Subcutaneous abdominal adipose tissue (tissue), 5 donors: ENCODE data around the gene MED27.

Source experiments
- H3K27ac ChIP-seq: one replicate; pipeline ENCODE4 v1.7.0; 2013; ENCODE audit warnings: low read depth, mild to moderate bottlenecking, inconsistent platforms, low read length, moderate library complexity
- H3K27me3 ChIP-seq, 5 donors: one replicate each; pipeline ENCODE4 v1.7.0; 2013; ENCODE audit warnings: low read length in 5 of 5, inconsistent platforms in 1 of 5; ENCODE audit not compliant: control insufficient read depth in 5 of 5, insufficient read depth in 4 of 5
- H3K36me3 ChIP-seq, 5 donors: one replicate each; pipeline ENCODE4 v1.7.0; 2013; ENCODE audit warnings: low read length in 5 of 5; ENCODE audit not compliant: control insufficient read depth in 5 of 5, insufficient read depth in 5 of 5
- H3K4me1 ChIP-seq, 5 donors: one replicate each; pipeline ENCODE4 v1.7.0; 2013; ENCODE audit warnings: low read length in 5 of 5, mild to moderate bottlenecking in 3 of 5, moderate library complexity in 1 of 5; ENCODE audit not compliant: control insufficient read depth in 5 of 5, insufficient read depth in 5 of 5
- H3K4me3 ChIP-seq, 5 donors: one replicate each; pipeline ENCODE4 v1.7.0; 2013; ENCODE audit warnings: low read length in 5 of 5, low read depth in 1 of 5
- H3K9ac ChIP-seq, 5 donors: one replicate each; pipeline ENCODE4 v1.7.0; 2013; ENCODE audit warnings: low read length in 5 of 5, mild to moderate bottlenecking in 4 of 5, moderate library complexity in 3 of 5
- H3K9me3 ChIP-seq, 5 donors: one replicate each; pipeline ENCODE4 v1.7.0; 2013; ENCODE audit warnings: low read length in 5 of 5; ENCODE audit not compliant: control insufficient read depth in 5 of 5
- donor health status: healthy.
- donor health status: healthy.
- donor health status: healthy.
- donor health status: healthy.
- donor health status: healthy.

The MED27 gene

DNA sequence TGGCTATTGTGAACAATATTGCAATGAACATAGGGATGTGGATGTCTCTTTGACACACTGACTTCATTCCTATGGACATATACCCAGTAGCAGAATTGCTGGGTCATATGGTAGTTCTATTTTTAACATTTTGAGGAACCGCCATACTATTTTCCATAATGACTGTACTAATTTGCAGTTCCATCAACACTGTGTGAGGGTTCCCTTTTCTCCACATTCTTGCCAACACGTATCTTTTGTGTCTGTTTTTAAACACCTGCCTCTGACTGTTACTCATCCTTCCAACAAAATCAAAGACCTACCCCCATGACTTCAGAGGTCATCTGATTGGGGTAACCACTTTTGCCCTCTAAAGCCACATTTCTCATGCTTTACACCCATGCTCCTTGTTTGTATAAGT lies 133.5 kb downstream of the MED27 start:
- peaks cover 0 to under 1% (median 0%) of the 10 kb centered on the region in 5 donors for H3K4me1 ChIP-seq
- no peaks in the 10 kb centered on the region for H3K27me3 ChIP-seq
- H3K36me3 ChIP-seq, result peaks cover 0 to 4% (median 0%) of the 10 kb centered on the region in 5 donors
- H3K9me3 ChIP-seq, result no peaks in the 10 kb centered on the region
- no peak overlapping the region for H3K4me3 ChIP-seq
- H3K9ac ChIP-seq, result no peak overlapping the region
- no peak overlapping the region for H3K27ac ChIP-seq

DNA sequence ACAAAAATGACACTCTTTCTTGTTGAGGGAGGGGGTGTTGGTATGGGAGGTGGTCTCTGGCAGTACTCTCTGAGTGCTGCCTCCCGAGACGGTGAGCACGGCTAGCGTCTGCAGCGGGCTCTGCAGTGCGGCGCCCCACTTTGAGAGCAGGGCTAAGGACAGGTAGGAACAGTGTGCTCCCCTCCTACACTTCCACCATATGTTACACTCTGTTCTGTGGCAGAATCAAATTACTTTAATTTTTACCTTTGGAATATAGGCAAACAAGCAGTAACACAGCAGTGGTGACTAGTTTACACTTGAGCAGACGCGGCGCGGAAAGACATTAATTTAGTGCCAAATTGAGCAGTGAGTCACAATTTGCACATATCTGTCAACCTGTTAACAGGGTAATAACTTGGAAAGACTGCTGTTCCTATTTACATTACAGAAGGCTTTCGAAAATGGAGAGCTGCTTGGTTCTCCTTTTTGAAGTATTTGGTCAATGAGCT lies 136.3 kb downstream of the MED27 start:
- no peak overlapping the region for H3K27ac ChIP-seq

GRCh38 chr9:131942146-131942720 lies 137.4 kb downstream of the MED27 start:
- H3K27ac ChIP-seq, result no peak overlapping the region
- H3K4me1 ChIP-seq, result no peaks in the 10 kb centered on the region
- no peaks in the 10 kb centered on the region for H3K9me3 ChIP-seq
- H3K36me3 ChIP-seq, result peaks cover 4 to 16% (median 15%) of the 10 kb centered on the region in 5 donors
- no peaks in the 10 kb centered on the region for H3K27me3 ChIP-seq
- H3K9ac ChIP-seq, result no peak overlapping the region
- H3K4me3 ChIP-seq, result no peak overlapping the region

More for the DNA sequence above, 136.3 kb downstream of the MED27 start:
- no peaks in the 10 kb centered on the region for H3K27me3 ChIP-seq
- H3K4me3 ChIP-seq, result no peak overlapping the region
- peaks cover 4 to 7% (median 6%) of the 10 kb centered on the region in 5 donors for H3K36me3 ChIP-seq
- no peaks in the 10 kb centered on the region for H3K9me3 ChIP-seq
- H3K9ac ChIP-seq, result no peak overlapping the region
- H3K4me1 ChIP-seq, result no peaks in the 10 kb centered on the region

DNA sequence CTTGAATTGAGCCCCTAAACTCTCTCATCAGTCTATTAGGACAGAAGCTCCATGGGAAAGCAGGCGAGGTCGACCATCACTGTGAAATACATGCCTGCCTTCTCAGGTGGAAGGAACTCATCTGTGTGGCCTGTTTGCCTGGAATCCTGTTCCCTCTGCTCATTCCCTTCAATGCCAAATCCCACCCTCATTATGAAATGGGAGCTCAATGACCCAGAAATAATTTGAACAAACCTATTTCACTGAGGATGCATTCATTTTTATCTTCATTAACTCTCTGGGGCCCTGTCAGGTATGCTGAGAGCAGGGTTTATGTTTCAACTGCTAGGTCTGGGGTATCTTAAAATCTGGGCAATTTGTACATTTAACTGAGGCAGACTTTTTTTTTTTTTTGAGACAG lies 142.2 kb downstream of the MED27 start:
- H3K4me1 ChIP-seq, result no peaks in the 10 kb centered on the region

GRCh38 chr9:131936929-131937328 lies 142.7 kb downstream of the MED27 start:
- Histone ChIP-seq H3K4me3 (no peak overlapping the region), H3K9ac (no peak overlapping the region), H3K4me1 (no peaks in the 10 kb centered on the region)

More for the DNA sequence above, 142.2 kb downstream of the MED27 start:
- no peak overlapping the region for H3K4me3 ChIP-seq
- H3K9ac ChIP-seq, result no peak overlapping the region
- peaks cover 3 to 27% (median 20%) of the 10 kb centered on the region in 5 donors for H3K36me3 ChIP-seq
- H3K27ac ChIP-seq, result no peak overlapping the region
- H3K9me3 ChIP-seq, result peaks cover 0 to 3% (median 3%) of the 10 kb centered on the region in 5 donors
- no peaks in the 10 kb centered on the region for H3K27me3 ChIP-seq

GRCh38 chr9:131934673-131935072 lies 145.0 kb downstream of the MED27 start:
- H3K9me3 ChIP-seq, result peaks cover 0 to 3% (median 3%) of the 10 kb centered on the region in 5 donors
- H3K27me3 ChIP-seq, result no peaks in the 10 kb centered on the region
- no peaks in the 10 kb centered on the region for H3K4me1 ChIP-seq
- H3K9ac ChIP-seq, result no peak overlapping the region
- H3K4me3 ChIP-seq, result no peak overlapping the region
- H3K36me3 ChIP-seq, result peaks cover 3 to 27% (median 21%) of the 10 kb centered on the region in 5 donors
- H3K27ac ChIP-seq, result no peak overlapping the region

More at GRCh38 chr9:131936929-131937328, 142.7 kb downstream of the MED27 start:
- Histone ChIP-seq H3K9me3 (peaks cover 0 to 3% (median 3%) of the 10 kb centered on the region in 5 donors), H3K36me3 (peaks cover 3 to 27% (median 20%) of the 10 kb centered on the region in 5 donors), H3K27ac (no peak overlapping the region), H3K27me3 (no peaks in the 10 kb centered on the region)

- Histone ChIP-seq H3K9me3 (no peaks in the 10 kb centered on the region), H3K27me3 (no peaks in the 10 kb centered on the region), H3K9ac (no peak overlapping the region), H3K4me3 (no peak overlapping the region), H3K27ac (no peak overlapping the region), H3K36me3 (peaks cover 0 to 4% (median 0%) of the 10 kb centered on the region in 5 donors), H3K4me1 (no peaks in the 10 kb centered on the region)
Measured at GRCh38 chr9:131927091-131927490, 152.6 kb downstream of the MED27 start.

GRCh38 chr9:131926360-131926922 lies 153.2 kb downstream of the MED27 start:
- no peak overlapping the region for H3K4me3 ChIP-seq
- no peaks in the 10 kb centered on the region for H3K4me1 ChIP-seq
- no peaks in the 10 kb centered on the region for H3K27me3 ChIP-seq
- H3K36me3 ChIP-seq, result peaks cover 0 to 4% (median 0%) of the 10 kb centered on the region in 5 donors
- H3K27ac ChIP-seq, result no peak overlapping the region
- H3K9me3 ChIP-seq, result no peaks in the 10 kb centered on the region
- H3K9ac ChIP-seq, result no peak overlapping the region

DNA sequence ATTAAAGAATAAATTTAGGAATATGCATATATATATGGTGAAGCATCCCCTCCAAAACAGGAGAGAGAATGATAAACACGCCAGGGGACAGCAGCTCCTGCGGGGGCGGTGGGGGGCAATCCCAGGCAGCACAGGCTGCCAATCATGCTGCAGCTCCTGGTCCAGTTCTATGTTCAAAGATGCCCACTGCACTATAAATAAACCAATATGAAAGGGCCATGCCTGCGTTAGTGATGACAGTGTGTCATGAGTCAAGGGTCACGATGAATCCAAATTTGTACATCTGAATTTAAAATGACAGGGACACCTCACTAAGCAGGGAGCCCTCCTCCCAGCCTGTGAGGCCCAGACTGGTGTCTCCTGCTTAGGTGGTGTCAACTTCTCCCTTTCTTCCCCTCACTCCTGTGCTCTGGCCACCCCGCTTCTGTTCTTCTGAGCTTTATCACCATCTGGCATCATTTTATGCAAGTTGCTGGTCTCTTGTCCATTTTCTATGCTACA lies 153.9 kb downstream of the MED27 start:
- Histone ChIP-seq H3K27ac (no peak overlapping the region), H3K36me3 (peaks cover 0 to 4% (median 0%) of the 10 kb centered on the region in 5 donors), H3K4me1 (no peaks in the 10 kb centered on the region), H3K9me3 (no peaks in the 10 kb centered on the region), H3K9ac (no peak overlapping the region), H3K27me3 (no peaks in the 10 kb centered on the region), H3K4me3 (no peak overlapping the region)

GRCh38 chr9:131923766-131924165 lies 155.9 kb downstream of the MED27 start:
- Histone ChIP-seq H3K9ac (no peak overlapping the region), H3K27me3 (no peaks in the 10 kb centered on the region), H3K9me3 (no peaks in the 10 kb centered on the region), H3K27ac (no peak overlapping the region), H3K4me1 (no peaks in the 10 kb centered on the region), H3K4me3 (no peak overlapping the region), H3K36me3 (peaks cover 0 to 4% (median 0%) of the 10 kb centered on the region in 5 donors)
